Gastroesophageal sphincter (tissue), 4 donors: ENCODE data around the gene FRMPD1. TPM values are rescaled to one million over a fixed set of nuclear protein-coding genes. Genes with fewer than 3 reads are reported as not detected.
A peak's percentile ranks its signal among the peaks of the same experiment; 100 is the strongest.

Experiments used
- ATAC-seq: fragments of 150-250 bp; one replicate; pipeline ENCODE4 v1.9.1; 2016; ENCODE audit warnings: mild to moderate bottlenecking, moderate library complexity
- H3K27ac ChIP-seq, 4 donors: fragments of 200-600 bp; sonication (generic) in 3 of 4; 1 replicate in 3 of 4; 2 replicates in 1 of 4; pipeline ENCODE4 v1.5.1; 2016 to 2019
- H3K27me3 ChIP-seq: fragments of 200-600 bp; sonication (generic); one replicate; pipeline ENCODE4 v1.5.1; 2019
- H3K36me3 ChIP-seq, 2 donors: fragments of 200-600 bp; sonication (generic); one replicate each; pipeline ENCODE4 v1.5.1; 2019; ENCODE audit warnings: control low read depth in 1 of 2
- H3K4me1 ChIP-seq, 3 donors: fragments of 200-600 bp; sonication (generic); 1 replicate in 2 of 3; 2 replicates in 1 of 3; pipeline ENCODE4 v1.5.1; 2016 to 2019; ENCODE audit warnings: control low read depth in 2 of 3
- H3K4me3 ChIP-seq, 2 donors: fragments of 200-600 bp; sonication (generic); one replicate each; pipeline ENCODE4 v1.5.1; 2019; ENCODE audit warnings: mild to moderate bottlenecking in 1 of 2, moderate library complexity in 1 of 2
- H3K9me3 ChIP-seq, 3 donors: fragments of 200-600 bp; sonication (generic); one replicate each; pipeline ENCODE4 v1.5.1; 2017 to 2019; ENCODE audit warnings: control low read depth in 2 of 3
- EP300 ChIP-seq: sonication (generic); formaldehyde crosslinking; IDR thresholded peaks from one replicate; pipeline ENCODE4 v1.6.1; 2017; ENCODE audit warnings: antibody characterized with exemption, mild to moderate bottlenecking
- POLR2A ChIP-seq, 2 donors: fragments of 450-650 bp; IDR thresholded peaks; one replicate each; pipeline ENCODE4 v1.6.1; 2017; ENCODE audit warnings: antibody characterized with exemption in 2 of 2, mild to moderate bottlenecking in 2 of 2, moderate library complexity in 1 of 2
- POLR2AphosphoS5 ChIP-seq: sonication (generic); formaldehyde crosslinking; IDR thresholded peaks from one replicate; pipeline ENCODE4 v1.6.1; 2017; ENCODE audit warnings: antibody characterized with exemption
- WGBS, 2 donors: methylation state at CpG; one replicate each; pipeline ENCODE4 v1.1.5; 2018; ENCODE audit warnings: low coverage in 1 of 2; 5-methylcytosine and 5-hydroxymethylcytosine counted together
- total RNA-seq, 4 donors: library from RNA; depleted of rRNA; stranded (reverse); fragments of >200 nt; gene quantifications; one replicate each; pipeline ENCODE4 v1.1.0, GENCODE V29; 2016
- TF ChIP-seq, protein P1 (sequence below), 4 experiments: fragments of 200-600 bp in 2 of 4; fragments of 450-650 bp in 2 of 4; sonication (generic) in 1 of 4; IDR thresholded peaks; one replicate each; pipeline ENCODE4 v1.5.1; 2017 to 2019; ENCODE audit warnings: antibody characterized with exemption in 4 of 4, mild to moderate bottlenecking in 2 of 4, moderate library complexity in 2 of 4

Gene FRMPD1
- total RNA-seq, 4 donors from 2014 or later, result 0.27 TPM; not detected in 3

DNA sequence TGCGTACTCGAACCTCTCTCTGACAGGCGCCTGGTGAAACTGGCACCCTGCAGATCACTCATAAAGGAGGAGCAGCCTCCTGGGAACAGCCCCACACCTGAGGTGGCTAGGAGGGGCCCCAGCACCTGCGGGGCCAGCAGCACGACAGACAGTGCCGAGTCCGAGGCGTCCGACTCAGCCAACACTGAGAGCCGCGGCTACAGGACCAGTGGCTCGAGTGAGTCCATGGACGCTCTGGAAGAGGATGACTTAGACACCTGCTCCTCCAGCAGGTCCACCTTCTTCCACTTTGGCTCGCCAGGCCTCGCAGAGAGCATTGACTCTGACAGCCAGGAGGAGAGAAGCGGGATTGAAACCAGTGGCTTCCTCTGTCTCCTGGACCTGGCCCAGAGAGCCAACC, 89.4 kb downstream of the FRMPD1 start:
- H3K27me3 ChIP-seq, result no peaks in the 10 kb centered on the region
- H3K9me3 ChIP-seq, result no peaks in the 10 kb centered on the region
- H3K4me1 ChIP-seq, result no peaks in the 10 kb centered on the region
- no peak overlapping the region for H3K27ac ChIP-seq
- H3K4me3 ChIP-seq, result no peak overlapping the region
- H3K36me3 ChIP-seq, result no peaks in the 10 kb centered on the region
- no peak for ATAC-seq
- 70% methylated on average over 2 of the region's 16 CpGs; no CpG with 5 or more reads in 1 of the 2 donors for WGBS, 2 donors
- TF ChIP-seq EP300 (no peak), POLR2A (IDR thresholded peaks at IDR 0.05) (no peak), POLR2AphosphoS5 (no peak)
- TF ChIP-seq, protein P1, sequence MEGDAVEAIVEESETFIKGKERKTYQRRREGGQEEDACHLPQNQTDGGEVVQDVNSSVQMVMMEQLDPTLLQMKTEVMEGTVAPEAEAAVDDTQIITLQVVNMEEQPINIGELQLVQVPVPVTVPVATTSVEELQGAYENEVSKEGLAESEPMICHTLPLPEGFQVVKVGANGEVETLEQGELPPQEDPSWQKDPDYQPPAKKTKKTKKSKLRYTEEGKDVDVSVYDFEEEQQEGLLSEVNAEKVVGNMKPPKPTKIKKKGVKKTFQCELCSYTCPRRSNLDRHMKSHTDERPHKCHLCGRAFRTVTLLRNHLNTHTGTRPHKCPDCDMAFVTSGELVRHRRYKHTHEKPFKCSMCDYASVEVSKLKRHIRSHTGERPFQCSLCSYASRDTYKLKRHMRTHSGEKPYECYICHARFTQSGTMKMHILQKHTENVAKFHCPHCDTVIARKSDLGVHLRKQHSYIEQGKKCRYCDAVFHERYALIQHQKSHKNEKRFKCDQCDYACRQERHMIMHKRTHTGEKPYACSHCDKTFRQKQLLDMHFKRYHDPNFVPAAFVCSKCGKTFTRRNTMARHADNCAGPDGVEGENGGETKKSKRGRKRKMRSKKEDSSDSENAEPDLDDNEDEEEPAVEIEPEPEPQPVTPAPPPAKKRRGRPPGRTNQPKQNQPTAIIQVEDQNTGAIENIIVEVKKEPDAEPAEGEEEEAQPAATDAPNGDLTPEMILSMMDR (IDR thresholded peaks at IDR 0.05), result no peak

DNA sequence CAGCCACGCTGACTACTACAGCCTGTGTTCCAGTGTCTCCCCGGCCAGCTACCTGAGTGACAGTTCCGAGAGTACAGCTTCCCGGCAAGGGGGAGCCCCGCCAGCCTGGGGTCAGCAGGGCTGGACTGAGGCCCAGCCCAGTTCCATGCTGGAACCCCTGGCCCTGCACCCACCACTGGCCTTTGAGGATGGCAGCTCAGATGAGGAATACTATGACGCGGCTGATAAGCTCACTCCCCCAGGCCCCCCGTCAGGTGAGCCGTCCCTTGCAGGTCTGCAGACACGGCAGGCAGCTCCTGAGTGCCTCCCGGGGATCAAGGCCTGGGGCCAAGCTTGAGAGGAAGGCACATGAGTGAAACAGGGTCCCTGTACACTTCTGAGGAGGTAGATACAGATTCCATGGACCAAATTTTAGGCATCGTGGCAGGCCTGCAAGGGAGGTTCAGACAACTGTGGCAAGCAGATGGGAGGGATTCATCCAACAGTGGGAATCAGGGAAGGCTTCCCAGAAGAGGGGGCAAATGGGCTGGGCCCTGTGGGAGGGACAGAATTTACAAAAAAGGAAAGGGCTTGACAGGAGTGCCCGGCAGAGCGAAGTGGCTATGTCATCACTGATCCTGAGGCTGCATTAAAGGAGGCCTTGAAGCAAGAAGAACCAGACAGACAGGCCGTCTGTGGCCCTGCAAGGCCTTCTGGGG, 90.0 kb downstream of the FRMPD1 start:
- no peaks in the 10 kb centered on the region for H3K36me3 ChIP-seq
- H3K27me3 ChIP-seq, result no peaks in the 10 kb centered on the region
- H3K4me1 ChIP-seq, result no peaks in the 10 kb centered on the region
- TF ChIP-seq, protein P1 (IDR thresholded peaks at IDR 0.05), result no peak
- TF ChIP-seq POLR2AphosphoS5, result no peak
- TF ChIP-seq POLR2A (IDR thresholded peaks at IDR 0.05), result no peak
- no peak for TF ChIP-seq EP300
- no peak overlapping the region for H3K27ac ChIP-seq
- H3K9me3 ChIP-seq, result no peaks in the 10 kb centered on the region
- ATAC-seq, result peak; percentile 16
- H3K4me3 ChIP-seq, result no peak overlapping the region
- WGBS, 2 donors, result 67 to 86% methylated on average over 5 to 10 of the region's 15 CpGs

DNA sequence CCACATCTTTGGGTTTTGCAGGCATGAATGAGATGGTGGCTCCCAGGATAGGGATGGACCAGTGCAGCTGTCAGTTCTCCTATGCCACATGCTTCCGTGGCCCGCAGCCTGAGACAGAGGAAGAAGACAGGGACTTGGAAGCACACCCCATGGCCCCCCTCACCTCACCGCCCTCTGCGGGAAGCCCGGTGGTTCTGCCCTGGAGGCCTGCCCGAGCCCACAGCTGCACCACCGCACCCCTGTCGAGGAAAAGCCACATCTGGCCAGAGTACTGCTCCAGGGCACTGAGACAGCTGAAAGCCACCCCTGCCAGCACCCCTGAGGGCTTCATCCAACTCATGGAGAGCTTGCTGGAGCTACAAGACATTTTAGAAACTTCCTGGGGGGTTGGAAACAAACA, 95.2 kb downstream of the FRMPD1 start:
- TF ChIP-seq, protein P1 (IDR thresholded peaks at IDR 0.05), result no peak
- TF ChIP-seq POLR2AphosphoS5, result no peak
- TF ChIP-seq EP300, result no peak
- TF ChIP-seq POLR2A (IDR thresholded peaks at IDR 0.05), result no peak
- no peak for ATAC-seq
- Histone ChIP-seq H3K36me3 (no peaks in the 10 kb centered on the region), H3K27ac (no peak overlapping the region), H3K9me3 (no peaks in the 10 kb centered on the region), H3K4me1 (no peaks in the 10 kb centered on the region), H3K4me3 (no peak overlapping the region), H3K27me3 (no peaks in the 10 kb centered on the region)
- no CpG with 5 or more reads among the region's 8 CpGs for WGBS, 2 donors

DNA sequence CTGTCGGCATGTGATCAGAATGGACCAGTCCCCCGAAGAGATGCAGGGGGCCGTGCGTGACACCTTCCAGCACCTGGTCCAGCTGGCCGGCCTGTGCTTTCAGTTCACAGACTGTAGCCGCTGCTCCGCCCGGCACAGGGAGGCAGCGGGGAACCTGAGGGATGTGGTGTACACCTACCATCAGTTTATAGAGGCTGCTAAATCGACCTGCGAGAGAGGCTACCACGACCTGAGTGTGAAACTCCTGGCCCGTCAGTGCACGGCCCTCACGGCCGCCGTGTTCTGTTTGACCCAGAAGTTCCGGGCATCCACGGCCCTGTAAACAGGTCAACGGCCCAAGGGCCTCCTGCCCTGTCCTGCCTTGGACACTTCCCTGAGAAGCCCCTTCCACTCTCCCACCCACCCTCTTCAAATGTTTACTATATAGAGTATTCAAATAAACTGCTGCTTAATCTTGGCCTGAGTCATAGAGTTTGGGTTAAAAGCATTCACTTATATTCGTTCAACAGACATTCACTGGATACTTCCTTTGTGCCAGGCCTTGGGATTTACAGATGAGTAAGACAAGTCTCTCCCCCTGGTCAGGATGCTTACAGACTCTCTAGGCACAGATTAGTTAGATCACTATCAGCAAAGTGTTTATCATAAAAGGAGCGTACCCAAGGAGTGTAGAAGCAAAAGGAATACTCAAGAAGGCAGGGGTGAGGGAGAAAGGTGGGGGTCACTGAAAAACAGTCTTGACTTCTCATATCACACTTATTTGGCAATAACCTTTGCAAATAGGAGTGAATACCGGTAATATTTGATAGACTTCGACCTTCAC, 95.9 kb downstream of the FRMPD1 start:
- H3K4me3 ChIP-seq, result no peak overlapping the region
- no peak for TF ChIP-seq POLR2A (IDR thresholded peaks at IDR 0.05)
- no peak for TF ChIP-seq POLR2AphosphoS5
- no peak for TF ChIP-seq EP300
- TF ChIP-seq, protein P1 (IDR thresholded peaks at IDR 0.05), result no peak
- ATAC-seq, result no peak
- H3K4me1 ChIP-seq, result no peaks in the 10 kb centered on the region
- no peaks in the 10 kb centered on the region for H3K27me3 ChIP-seq
- no peak overlapping the region for H3K27ac ChIP-seq
- WGBS, 2 donors, result 72 to 90% methylated on average over 2 to 13 of the region's 24 CpGs
- H3K9me3 ChIP-seq, result no peaks in the 10 kb centered on the region
- no peaks in the 10 kb centered on the region for H3K36me3 ChIP-seq
